ENCODE results near the gene PIP4K2C. TPM values are rescaled to one million over a fixed set of nuclear protein-coding genes. Genes with fewer than 3 reads are reported as not detected.
"Not testable (repeated sequence)": the region's sequence is repeated elsewhere in the genome, so short reads cannot be mapped to it uniquely, and the experiment has no call there.

The PIP4K2C gene
- total RNA-seq, 1 donor from 2014 or later = 12.4 TPM

GRCh38 chr12:57553343-57554202 is 37.4 kb upstream of the PIP4K2C start:
- ATAC-seq (ENCODE audit: poor library complexity) (no peak), DNase-seq (no peak)
- intact Hi-C loops (cut with DNase I) = no loop called here

GRCh38 chr12:57554453-57554852 is 36.5 kb upstream of the PIP4K2C start:
- no peak for ATAC-seq (ENCODE audit: poor library complexity)
- intact Hi-C loops (cut with DNase I) = no loop called here
- no peak for DNase-seq

- intact Hi-C loops (cut with DNase I) = no loop called here
- DNase-seq (no peak), ATAC-seq (ENCODE audit: poor library complexity) (no peak)
Measured at GRCh38 chr12:57554897-57555296, 36.1 kb upstream of the PIP4K2C start.

GRCh38 chr12:57558864-57559263 is 32.1 kb upstream of the PIP4K2C start:
- ATAC-seq (ENCODE audit: poor library complexity) (no peak), DNase-seq (no peak)
- intact Hi-C loops (cut with DNase I) = no loop called here

- DNase-seq (no peak), ATAC-seq (ENCODE audit: poor library complexity) (no peak)
- intact Hi-C loops (cut with DNase I) = no loop called here
Measured at GRCh38 chr12:57560516-57560915, 30.5 kb upstream of the PIP4K2C start.

GRCh38 chr12:57561117-57561516 is 29.9 kb upstream of the PIP4K2C start:
- DNase-seq; intact Hi-C loops (cut with DNase I); ATAC-seq (ENCODE audit: poor library complexity): not testable (repeated sequence)

- no peak for ATAC-seq (ENCODE audit: poor library complexity)
- no peak for DNase-seq
- intact Hi-C loops (cut with DNase I) = no loop called here
Measured at GRCh38 chr12:57563358-57563757, 27.6 kb upstream of the PIP4K2C start.

- no peak for ATAC-seq (ENCODE audit: poor library complexity)
- intact Hi-C loops (cut with DNase I) = no loop called here
- no peak for DNase-seq
Measured at GRCh38 chr12:57564178-57564740, 26.7 kb upstream of the PIP4K2C start.

GRCh38 chr12:57568838-57569237 is 22.2 kb upstream of the PIP4K2C start:
- no peak for ATAC-seq (ENCODE audit: poor library complexity)
- intact Hi-C loops (cut with DNase I) = no loop called here

GRCh38 chr12:57569858-57570257 is 21.1 kb upstream of the PIP4K2C start:
- DNase-seq (no peak), ATAC-seq (ENCODE audit: poor library complexity) (no peak)
- intact Hi-C loops (cut with DNase I) = no loop called here

More at GRCh38 chr12:57568838-57569237, 22.2 kb upstream of the PIP4K2C start:
- no peak for DNase-seq

GRCh38 chr12:57570438-57570837 is 20.6 kb upstream of the PIP4K2C start:
- intact Hi-C loops (cut with DNase I); DNase-seq; ATAC-seq (ENCODE audit: poor library complexity): not testable (repeated sequence)

- intact Hi-C loops (cut with DNase I) = no loop called here
- DNase-seq (no peak), ATAC-seq (ENCODE audit: poor library complexity) (no peak)
Measured at GRCh38 chr12:57571926-57572762, 18.8 kb upstream of the PIP4K2C start.

GRCh38 chr12:57574795-57575194 is 16.2 kb upstream of the PIP4K2C start:
- DNase-seq (no peak), ATAC-seq (ENCODE audit: poor library complexity) (no peak)

GRCh38 chr12:57575771-57576612 is 15.0 kb upstream of the PIP4K2C start:
- no peak for DNase-seq
- intact Hi-C loops (cut with DNase I) = no loop called here
- no peak for ATAC-seq (ENCODE audit: poor library complexity)

More at GRCh38 chr12:57574795-57575194, 16.2 kb upstream of the PIP4K2C start:
- intact Hi-C loops (cut with DNase I) = no loop called here

- intact Hi-C loops (cut with DNase I) = no loop called here
- DNase-seq = no peak
- no peak for ATAC-seq (ENCODE audit: poor library complexity)
Measured at GRCh38 chr12:57576613-57577160, 14.3 kb upstream of the PIP4K2C start.

GRCh38 chr12:57577981-57578758 is 12.8 kb upstream of the PIP4K2C start:
- intact Hi-C loops (cut with DNase I) = no loop called here
- DNase-seq (no peak), ATAC-seq (ENCODE audit: poor library complexity) (no peak)

- no peak for DNase-seq
- ATAC-seq (ENCODE audit: poor library complexity) = no peak
- intact Hi-C loops (cut with DNase I) = no loop called here
Measured at GRCh38 chr12:57579011-57579410, 12.0 kb upstream of the PIP4K2C start.

Data from Right ventricle myocardium superior (tissue), 1 donor.